GM18526 (cell line): ENCODE data around the gene WNT16.

Source experiments
- POLR2A ChIP-seq: IDR thresholded peaks from 3 replicates; pipeline ENCODE4 v1.6.1; 2011; ENCODE audit not compliant: insufficient read length; ENCODE audit errors: extremely low read depth

WNT16 gene

GRCh38 chr7:121328508-121329190 lies at the start of gene WNT16:
Gene WNT16 (plus strand): TSS chr7:121329000. CDS start chr7:121329293, 293 bp downstream.
- no peak for TF ChIP-seq POLR2A

GRCh38 chr7:121279060-121279620 lies 49.7 kb upstream of the WNT16 start:
- TF ChIP-seq POLR2A: no peak

- no peak for TF ChIP-seq POLR2A
Measured at GRCh38 chr7:121279822-121280221, 49.0 kb upstream of the WNT16 start.

- TF ChIP-seq POLR2A: no peak
Measured at GRCh38 chr7:121280656-121281055, 48.1 kb upstream of the WNT16 start.

- no peak for TF ChIP-seq POLR2A
Measured at GRCh38 chr7:121282129-121282528, 46.7 kb upstream of the WNT16 start.

- no peak for TF ChIP-seq POLR2A
Measured at GRCh38 chr7:121285066-121285667, 43.6 kb upstream of the WNT16 start.

GRCh38 chr7:121286186-121286585 lies 42.6 kb upstream of the WNT16 start:
- no peak for TF ChIP-seq POLR2A

GRCh38 chr7:121286742-121287734 lies 41.8 kb upstream of the WNT16 start:
- no peak for TF ChIP-seq POLR2A

- TF ChIP-seq POLR2A: no peak
Measured at GRCh38 chr7:121288894-121289293, 39.9 kb upstream of the WNT16 start.

GRCh38 chr7:121294448-121294992 lies 34.3 kb upstream of the WNT16 start:
- no peak for TF ChIP-seq POLR2A

- no peak for TF ChIP-seq POLR2A
Measured at GRCh38 chr7:121297843-121298242, 31.0 kb upstream of the WNT16 start.

- TF ChIP-seq POLR2A: no peak
Measured at GRCh38 chr7:121298831-121299239, 30.0 kb upstream of the WNT16 start.

- TF ChIP-seq POLR2A: no peak
Measured at GRCh38 chr7:121300685-121301420, 27.9 kb upstream of the WNT16 start.

- TF ChIP-seq POLR2A: no peak
Measured at GRCh38 chr7:121301446-121302213, 27.2 kb upstream of the WNT16 start.
